ENCODE data around the gene NRG3. TPM values are rescaled to one million over a fixed set of nuclear protein-coding genes. Genes with fewer than 3 reads are reported as not detected.

Gene NRG3
- total RNA-seq, 1 donor from 2014 or later = 32.2 TPM

DNA sequence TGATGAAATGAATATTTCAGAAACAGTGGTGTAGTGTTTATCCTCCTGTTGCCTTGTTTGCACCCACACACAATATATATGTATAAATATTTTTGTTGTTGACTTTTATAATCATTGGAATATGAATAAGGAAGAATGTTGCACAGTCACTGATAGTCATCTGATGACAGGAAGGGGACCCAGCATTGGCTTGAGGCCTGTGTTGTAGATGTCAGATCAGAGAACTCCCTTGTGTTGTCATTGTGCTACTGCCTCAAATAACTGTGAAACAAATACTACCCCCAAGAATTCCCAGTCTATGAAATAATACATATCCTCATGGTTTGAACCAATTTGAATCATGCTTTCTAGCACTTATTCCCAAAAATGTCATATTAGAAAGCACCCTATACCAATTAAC is 84.0 kb downstream of the NRG3 start:
- H3K4me3 Mint-ChIP-seq (ENCODE audit: low read depth) = no peak overlapping the region
- H3K27me3 Mint-ChIP-seq = no peaks in the 10 kb centered on the region
- no peak for DNase-seq (ENCODE audit: low spot score, unreplicated experiment)
- no peak overlapping the region for H3K27ac Mint-ChIP-seq
- no peaks in the 10 kb centered on the region for H3K4me1 Mint-ChIP-seq (ENCODE audit: low read depth)
- H3K36me3 Mint-ChIP-seq (ENCODE audit: insufficient read depth) = peaks cover 2% of the 10 kb centered on the region
- no peaks in the 10 kb centered on the region for H3K9me3 Mint-ChIP-seq (ENCODE audit: low read depth)
- TF ChIP-seq, protein P1, sequence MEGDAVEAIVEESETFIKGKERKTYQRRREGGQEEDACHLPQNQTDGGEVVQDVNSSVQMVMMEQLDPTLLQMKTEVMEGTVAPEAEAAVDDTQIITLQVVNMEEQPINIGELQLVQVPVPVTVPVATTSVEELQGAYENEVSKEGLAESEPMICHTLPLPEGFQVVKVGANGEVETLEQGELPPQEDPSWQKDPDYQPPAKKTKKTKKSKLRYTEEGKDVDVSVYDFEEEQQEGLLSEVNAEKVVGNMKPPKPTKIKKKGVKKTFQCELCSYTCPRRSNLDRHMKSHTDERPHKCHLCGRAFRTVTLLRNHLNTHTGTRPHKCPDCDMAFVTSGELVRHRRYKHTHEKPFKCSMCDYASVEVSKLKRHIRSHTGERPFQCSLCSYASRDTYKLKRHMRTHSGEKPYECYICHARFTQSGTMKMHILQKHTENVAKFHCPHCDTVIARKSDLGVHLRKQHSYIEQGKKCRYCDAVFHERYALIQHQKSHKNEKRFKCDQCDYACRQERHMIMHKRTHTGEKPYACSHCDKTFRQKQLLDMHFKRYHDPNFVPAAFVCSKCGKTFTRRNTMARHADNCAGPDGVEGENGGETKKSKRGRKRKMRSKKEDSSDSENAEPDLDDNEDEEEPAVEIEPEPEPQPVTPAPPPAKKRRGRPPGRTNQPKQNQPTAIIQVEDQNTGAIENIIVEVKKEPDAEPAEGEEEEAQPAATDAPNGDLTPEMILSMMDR (IDR thresholded peaks at IDR 0.05; ENCODE audit: unreplicated experiment) = no peak

DNA sequence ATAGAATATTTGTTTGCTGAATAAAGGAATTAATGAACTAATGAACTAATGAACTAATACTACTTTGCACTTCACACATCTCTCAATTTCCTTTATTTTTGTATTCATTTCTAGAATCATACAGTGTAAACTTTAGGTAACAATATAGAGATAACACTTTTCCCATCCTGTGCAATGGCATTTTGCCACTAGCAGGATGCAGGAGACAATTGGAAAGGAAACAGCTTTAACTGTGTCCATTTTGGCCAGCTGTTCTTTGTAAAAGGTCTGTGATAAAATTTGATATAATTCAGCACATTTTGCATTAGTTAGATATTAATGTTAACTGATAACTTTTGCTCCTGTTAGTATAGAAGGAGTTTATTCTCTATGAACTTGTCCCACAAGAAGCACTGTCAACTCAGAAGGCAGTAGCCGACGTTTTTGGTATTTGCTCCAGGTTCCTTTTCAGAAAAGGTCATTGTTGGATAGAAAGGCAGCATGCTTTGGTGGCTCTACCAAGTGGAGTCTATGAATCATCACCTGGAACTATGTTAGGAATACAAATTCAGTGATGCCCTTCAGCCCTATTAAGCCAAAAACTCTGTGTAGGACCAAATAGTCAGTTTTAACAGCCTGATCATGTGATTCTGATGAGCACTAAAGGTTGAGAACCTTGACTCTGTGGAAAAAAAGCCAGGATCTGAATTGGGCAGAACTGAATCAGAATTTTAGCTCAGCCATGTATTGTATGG is 86.6 kb downstream of the NRG3 start:
- DNase-seq (ENCODE audit: low spot score, unreplicated experiment) = no peak
- Mint-ChIP-seq H3K4me1 (ENCODE audit: low read depth) (no peaks in the 10 kb centered on the region), H3K27ac (no peak overlapping the region), H3K27me3 (no peaks in the 10 kb centered on the region), H3K36me3 (ENCODE audit: insufficient read depth) (peaks cover 2% of the 10 kb centered on the region), H3K4me3 (ENCODE audit: low read depth) (no peak overlapping the region), H3K9me3 (ENCODE audit: low read depth) (no peaks in the 10 kb centered on the region)
- TF ChIP-seq, protein P1 (IDR thresholded peaks at IDR 0.05; ENCODE audit: unreplicated experiment) = no peak

DNA sequence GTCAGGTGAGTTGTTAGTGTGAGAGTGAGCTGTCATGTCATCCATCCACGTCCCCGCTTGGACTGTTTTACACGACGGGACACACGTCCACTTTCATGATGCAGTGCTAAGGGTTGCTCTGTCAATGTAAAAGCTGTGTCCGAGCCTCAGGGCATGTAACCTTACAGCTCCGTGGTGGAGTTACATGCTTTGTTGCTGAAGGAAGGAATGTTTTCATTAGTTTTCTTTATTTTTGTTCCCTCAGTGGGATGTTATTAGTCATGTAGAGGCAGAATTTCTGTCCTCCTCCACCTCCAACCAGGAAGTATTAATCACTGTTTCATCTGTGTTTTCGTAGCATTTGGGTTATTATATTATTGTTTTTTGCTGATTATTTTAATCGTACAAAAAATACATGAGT is 88.6 kb downstream of the NRG3 start:
- H3K27me3 Mint-ChIP-seq = no peaks in the 10 kb centered on the region
- no peaks in the 10 kb centered on the region for H3K9me3 Mint-ChIP-seq (ENCODE audit: low read depth)

DNA sequence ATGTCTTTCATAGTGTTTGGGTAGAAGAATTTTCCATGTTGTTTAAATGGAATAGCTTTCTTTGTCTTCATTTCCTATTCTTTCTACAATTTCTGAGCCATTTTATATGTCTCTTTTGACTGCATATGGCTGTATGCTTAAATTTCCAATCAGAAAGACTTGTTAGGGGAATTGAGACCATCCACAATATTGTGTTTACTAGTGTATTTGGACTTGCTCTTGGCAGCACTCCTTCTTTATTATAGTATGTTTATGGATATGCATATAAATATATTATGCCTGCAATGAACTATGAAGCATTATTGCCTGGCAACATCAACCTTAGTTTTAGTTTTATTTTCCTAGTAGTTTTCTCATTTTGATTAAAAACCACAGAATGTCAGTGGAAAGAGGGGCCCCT is 92.7 kb downstream of the NRG3 start:
- H3K27me3 Mint-ChIP-seq = no peaks in the 10 kb centered on the region
- TF ChIP-seq, protein P1 (IDR thresholded peaks at IDR 0.05; ENCODE audit: unreplicated experiment) = no peak
- H3K27ac Mint-ChIP-seq = no peak overlapping the region
- H3K4me1 Mint-ChIP-seq (ENCODE audit: low read depth) = peaks cover 13% of the 10 kb centered on the region
- H3K4me3 Mint-ChIP-seq (ENCODE audit: low read depth) = no peak overlapping the region
- DNase-seq (ENCODE audit: low spot score, unreplicated experiment) = no peak
- H3K9me3 Mint-ChIP-seq (ENCODE audit: low read depth) = peaks cover 3% of the 10 kb centered on the region
- peaks cover 1% of the 10 kb centered on the region for H3K36me3 Mint-ChIP-seq (ENCODE audit: insufficient read depth)

More for the DNA sequence above, 88.6 kb downstream of the NRG3 start:
- Mint-ChIP-seq H3K27ac (no peak overlapping the region), H3K36me3 (ENCODE audit: insufficient read depth) (peaks cover 1% of the 10 kb centered on the region), H3K4me3 (ENCODE audit: low read depth) (no peak overlapping the region), H3K4me1 (ENCODE audit: low read depth) (peaks cover 4% of the 10 kb centered on the region)
- no peak for DNase-seq (ENCODE audit: low spot score, unreplicated experiment)
- TF ChIP-seq, protein P1 (IDR thresholded peaks at IDR 0.05; ENCODE audit: unreplicated experiment) = no peak

DNA sequence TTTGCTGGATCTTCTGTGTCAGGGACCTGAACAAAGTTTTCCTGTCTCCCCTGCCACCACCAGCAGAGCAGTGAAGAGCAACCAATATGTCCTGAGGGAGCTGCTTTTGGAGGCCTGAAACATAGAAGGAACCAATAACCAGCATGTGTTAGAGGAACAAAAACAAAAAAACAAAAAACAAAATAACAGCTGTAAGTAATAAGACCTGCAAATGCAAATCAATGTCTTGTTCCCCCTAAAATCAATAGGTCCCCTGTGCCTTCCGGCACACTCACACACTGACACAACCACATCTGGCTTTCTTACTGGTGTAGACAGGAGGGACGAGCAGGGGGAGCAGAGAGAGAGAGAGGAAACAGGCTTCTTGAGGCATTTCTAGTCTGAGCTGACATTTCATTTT is 94.1 kb downstream of the NRG3 start:
- H3K4me1 Mint-ChIP-seq (ENCODE audit: low read depth) = peaks cover 13% of the 10 kb centered on the region
- TF ChIP-seq, protein P1 (IDR thresholded peaks at IDR 0.05; ENCODE audit: unreplicated experiment) = no peak
- peak overlapping the region; percentile 53 for H3K27ac Mint-ChIP-seq
- no peak overlapping the region for H3K4me3 Mint-ChIP-seq (ENCODE audit: low read depth)
- H3K9me3 Mint-ChIP-seq (ENCODE audit: low read depth) = peaks cover 3% of the 10 kb centered on the region
- no peak for DNase-seq (ENCODE audit: low spot score, unreplicated experiment)
- H3K27me3 Mint-ChIP-seq = no peaks in the 10 kb centered on the region
- no peaks in the 10 kb centered on the region for H3K36me3 Mint-ChIP-seq (ENCODE audit: insufficient read depth)
